ENCODE measurements around the gene BLZF1. TPM values are rescaled to one million over a fixed set of nuclear protein-coding genes. Genes with fewer than 3 reads are reported as not detected.

The BLZF1 gene
- total RNA-seq, 1 experiment from 2014 or later: 57.8 TPM

DNA sequence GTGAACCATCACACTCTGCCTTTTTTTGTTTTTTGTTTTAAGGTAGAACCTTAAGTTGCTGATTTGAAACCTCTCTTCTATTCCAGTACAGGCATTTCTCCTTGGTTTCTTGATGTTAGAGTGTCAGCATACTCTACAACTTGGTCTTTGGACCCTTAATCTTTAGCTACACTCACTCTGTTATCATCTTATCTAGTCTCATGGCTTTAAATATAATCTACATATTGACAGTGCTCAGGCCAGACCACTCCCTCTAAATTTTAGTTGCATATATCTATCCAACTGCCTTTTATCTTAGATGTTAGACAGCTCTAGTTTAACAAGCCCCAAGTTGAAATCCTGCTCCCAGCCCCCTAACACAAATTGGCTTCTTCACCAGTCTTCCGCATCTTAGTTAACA is 22.5 kb upstream of the BLZF1 start:
- Mint-ChIP-seq H3K36me3 (ENCODE audit: insufficient read depth, unreplicated experiment) (peaks cover 5% of the 10 kb centered on the region), H3K27me3 (ENCODE audit: insufficient read depth, unreplicated experiment) (no peaks in the 10 kb centered on the region), H3K27ac (ENCODE audit: low read depth, unreplicated experiment) (no peak overlapping the region), H3K9me3 (ENCODE audit: unreplicated experiment) (peaks cover 2% of the 10 kb centered on the region), H3K4me1 (ENCODE audit: insufficient read depth, unreplicated experiment) (no peaks in the 10 kb centered on the region), H3K4me3 (ENCODE audit: unreplicated experiment) (no peak overlapping the region)
- POLR2A ChIA-PET: interaction anchor here (0.6 to 0.7 kb wide), 2 partner anchors 219 to 940 kb away, joined by 3 read pairs; no protein-coding TSS in a partner anchor
- DNase-seq (ENCODE audit: unreplicated experiment): no peak
- CTCF ChIA-PET: interaction anchor here (0.5 to 12.0 kb wide), 5 partner anchors 14 to 1002 kb away, joined by 3 to 341 read pairs (median 65); no protein-coding TSS in a partner anchor
- BruUV-seq (replicated peaks): no TSS peak
- TF ChIP-seq, protein P1, sequence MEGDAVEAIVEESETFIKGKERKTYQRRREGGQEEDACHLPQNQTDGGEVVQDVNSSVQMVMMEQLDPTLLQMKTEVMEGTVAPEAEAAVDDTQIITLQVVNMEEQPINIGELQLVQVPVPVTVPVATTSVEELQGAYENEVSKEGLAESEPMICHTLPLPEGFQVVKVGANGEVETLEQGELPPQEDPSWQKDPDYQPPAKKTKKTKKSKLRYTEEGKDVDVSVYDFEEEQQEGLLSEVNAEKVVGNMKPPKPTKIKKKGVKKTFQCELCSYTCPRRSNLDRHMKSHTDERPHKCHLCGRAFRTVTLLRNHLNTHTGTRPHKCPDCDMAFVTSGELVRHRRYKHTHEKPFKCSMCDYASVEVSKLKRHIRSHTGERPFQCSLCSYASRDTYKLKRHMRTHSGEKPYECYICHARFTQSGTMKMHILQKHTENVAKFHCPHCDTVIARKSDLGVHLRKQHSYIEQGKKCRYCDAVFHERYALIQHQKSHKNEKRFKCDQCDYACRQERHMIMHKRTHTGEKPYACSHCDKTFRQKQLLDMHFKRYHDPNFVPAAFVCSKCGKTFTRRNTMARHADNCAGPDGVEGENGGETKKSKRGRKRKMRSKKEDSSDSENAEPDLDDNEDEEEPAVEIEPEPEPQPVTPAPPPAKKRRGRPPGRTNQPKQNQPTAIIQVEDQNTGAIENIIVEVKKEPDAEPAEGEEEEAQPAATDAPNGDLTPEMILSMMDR (IDR thresholded peaks at IDR 0.05; ENCODE audit: unreplicated experiment): no peak
- intact Hi-C loops (cut with micrococcal nuclease): loop anchor here (5.0 kb wide), 1 partner anchor 798 kb away; no protein-coding TSS in a partner anchor

DNA sequence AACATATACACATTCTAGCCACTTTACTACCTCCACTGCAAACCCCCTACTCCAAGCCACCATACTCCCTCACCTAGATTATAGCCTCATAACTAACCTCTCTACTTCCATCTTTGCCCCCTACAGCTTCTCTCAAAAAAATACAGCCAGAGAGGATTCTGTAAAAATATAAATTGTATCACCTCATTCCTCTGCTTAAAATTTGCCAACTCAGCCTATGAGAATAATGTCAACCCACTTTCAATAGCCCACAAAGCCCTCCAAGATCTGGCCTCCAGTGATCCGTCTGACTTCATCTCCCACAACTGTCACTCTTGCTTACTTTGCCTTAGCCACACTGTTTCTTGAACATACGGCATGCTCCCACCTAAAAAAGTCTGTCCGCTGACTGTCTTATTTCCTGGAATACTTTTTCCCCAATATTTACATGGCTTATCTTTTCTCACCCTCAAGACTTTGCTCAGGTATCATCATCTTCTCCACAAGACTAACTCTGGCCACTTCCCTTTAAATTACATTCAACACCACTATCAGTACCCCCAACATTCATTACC is 21.9 kb upstream of the BLZF1 start:
- no peak overlapping the region for H3K27ac Mint-ChIP-seq (ENCODE audit: low read depth, unreplicated experiment)
- H3K27me3 Mint-ChIP-seq (ENCODE audit: insufficient read depth, unreplicated experiment): no peaks in the 10 kb centered on the region
- no peaks in the 10 kb centered on the region for H3K36me3 Mint-ChIP-seq (ENCODE audit: insufficient read depth, unreplicated experiment)
- TF ChIP-seq, protein P1 (IDR thresholded peaks at IDR 0.05; ENCODE audit: unreplicated experiment): no peak
- intact Hi-C loops (cut with micrococcal nuclease): loop anchor here (5.0 kb wide), 1 partner anchor 799 kb away; no protein-coding TSS in a partner anchor
- H3K9me3 Mint-ChIP-seq (ENCODE audit: unreplicated experiment): no peaks in the 10 kb centered on the region
- BruUV-seq (replicated peaks): no TSS peak
- no peak overlapping the region for H3K4me3 Mint-ChIP-seq (ENCODE audit: unreplicated experiment)
- POLR2A ChIA-PET: interaction anchor here (0.6 to 0.7 kb wide), 2 partner anchors 219 to 940 kb away, joined by 3 read pairs; no protein-coding TSS in a partner anchor
- no peak for DNase-seq (ENCODE audit: unreplicated experiment)
- no peaks in the 10 kb centered on the region for H3K4me1 Mint-ChIP-seq (ENCODE audit: insufficient read depth, unreplicated experiment)
- CTCF ChIA-PET: interaction anchor here (0.6 to 12.0 kb wide), 14 partner anchors 171 to 1003 kb away, joined by 3 to 341 read pairs (median 4); partner anchors contain the start of gene ATP1B1

DNA sequence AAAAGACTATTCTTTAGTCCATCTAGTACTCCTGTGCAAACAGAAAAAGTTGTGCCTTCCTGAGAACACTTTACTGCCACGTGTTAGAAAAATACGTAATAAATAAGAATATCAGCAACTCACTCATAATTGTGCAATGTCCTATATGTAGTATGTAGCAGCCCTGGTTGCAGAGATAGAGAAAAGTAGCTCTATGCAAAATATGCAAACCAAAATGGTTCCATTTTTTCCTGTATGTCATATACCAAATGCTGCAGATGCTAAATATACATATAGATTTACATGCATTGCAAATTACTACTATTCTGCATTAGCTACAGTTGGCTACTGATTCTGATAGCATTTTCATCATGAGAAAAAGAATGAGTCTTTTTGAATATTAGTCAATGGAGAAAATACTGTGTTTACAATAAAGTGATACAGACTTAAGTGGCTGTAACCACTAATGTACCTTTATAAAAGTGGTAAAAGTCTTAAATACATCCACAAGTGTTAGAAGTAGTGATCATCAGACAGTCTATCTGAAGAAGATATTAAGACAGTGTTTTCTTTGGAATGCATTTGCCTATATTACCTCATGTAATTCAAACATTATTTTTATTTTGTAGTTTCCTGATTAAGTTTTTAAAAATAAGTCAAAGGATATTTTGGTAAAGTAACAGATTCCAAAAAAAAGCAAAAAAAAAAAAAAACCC is 20.2 kb upstream of the BLZF1 start:
- Mint-ChIP-seq H3K27me3 (ENCODE audit: insufficient read depth, unreplicated experiment) (no peaks in the 10 kb centered on the region), H3K36me3 (ENCODE audit: insufficient read depth, unreplicated experiment) (no peaks in the 10 kb centered on the region), H3K27ac (ENCODE audit: low read depth, unreplicated experiment) (no peak overlapping the region), H3K9me3 (ENCODE audit: unreplicated experiment) (no peaks in the 10 kb centered on the region), H3K4me3 (ENCODE audit: unreplicated experiment) (no peak overlapping the region), H3K4me1 (ENCODE audit: insufficient read depth, unreplicated experiment) (no peaks in the 10 kb centered on the region)
- TF ChIP-seq, protein P1 (IDR thresholded peaks at IDR 0.05; ENCODE audit: unreplicated experiment): no peak
- CTCF ChIA-PET: interaction anchor here (0.6 to 12.0 kb wide), 66 partner anchors 8 to 1631 kb away, joined by 3 to 341 read pairs (median 4); partner anchors contain the start of genes ATP1B1, BLZF1 and NME7
- intact Hi-C loops (cut with micrococcal nuclease): loop anchor here (1.0 to 5.0 kb wide), 6 partner anchors 239 to 1006 kb away; no protein-coding TSS in a partner anchor
- POLR2A ChIA-PET: interaction anchor here (0.6 to 2.5 kb wide), 11 partner anchors 10 to 1006 kb away, joined by 3 to 14 read pairs (median 4); partner anchors contain the start of gene ATP1B1
- DNase-seq (ENCODE audit: unreplicated experiment): no peak
- no TSS peak for BruUV-seq (replicated peaks)

All from MCF 10A (cell line).